Smooth muscle cell (in vitro differentiated cells): ENCODE measurements around the gene ICE2. TPM values are rescaled to one million over a fixed set of nuclear protein-coding genes. Genes with fewer than 3 reads are reported as not detected.

Experiments used
- DNase-seq: peaks from one replicate; lab custom pipeline; 2025; ENCODE audit not compliant: unreplicated experiment; lab: John Stamatoyannopoulos, UW
- H2AFZ ChIP-seq: fragments of 200-600 bp; sonication (generic); 2 replicates; pipeline ENCODE4 v1.6.0; 2016; ENCODE audit warnings: antibody characterized with exemption, low read depth, mild to moderate bottlenecking
- H3F3A ChIP-seq: fragments of 200-600 bp; sonication (generic); 2 replicates; pipeline ENCODE4 v1.6.0; 2017; ENCODE audit warnings: antibody characterized with exemption, low read depth
- H3K27ac ChIP-seq: fragments of 200-600 bp; sonication (generic); 2 replicates; pipeline ENCODE4 v1.5.1; 2016; ENCODE audit warnings: low read depth, mild to moderate bottlenecking
- H3K27me3 ChIP-seq: fragments of 200-600 bp; sonication (generic); 2 replicates; pipeline ENCODE4 v1.6.1; 2016; ENCODE audit warnings: low read depth, mild to moderate bottlenecking
- H3K36me3 ChIP-seq: fragments of 200-600 bp; sonication (generic); 2 replicates; pipeline ENCODE4 v1.5.1; 2016; ENCODE audit warnings: low read depth
- H3K4me1 ChIP-seq: fragments of 200-600 bp; sonication (generic); 2 replicates; pipeline ENCODE4 v1.5.1; 2016; ENCODE audit warnings: low read depth
- H3K4me2 ChIP-seq: fragments of 200-600 bp; sonication (generic); 2 replicates; pipeline ENCODE4 v1.6.0; 2016; ENCODE audit warnings: mild to moderate bottlenecking
- H3K4me3 ChIP-seq: fragments of 200-600 bp; sonication (generic); 2 replicates; pipeline ENCODE4 v1.5.1; 2016; ENCODE audit warnings: mild to moderate bottlenecking
- H3K79me2 ChIP-seq: fragments of 200-600 bp; sonication (generic); 2 replicates; pipeline ENCODE4 v1.6.0; 2016; ENCODE audit warnings: low read depth, mild to moderate bottlenecking
- H3K9ac ChIP-seq: fragments of 200-600 bp; sonication (generic); 2 replicates; pipeline ENCODE4 v1.6.0; 2016; ENCODE audit warnings: low read depth
- H3K9me3 ChIP-seq: fragments of 200-600 bp; sonication (generic); replicated peaks from 2 replicates; pipeline ENCODE4 v1.5.1; 2016; ENCODE audit warnings: low read depth
- H4K20me1 ChIP-seq: fragments of 200-600 bp; sonication (generic); 2 replicates; pipeline ENCODE4 v1.6.0; 2016; ENCODE audit warnings: low read depth
- CTCF ChIP-seq: fragments of 200-600 bp; sonication (generic); IDR thresholded peaks from 2 replicates; pipeline ENCODE4 v1.5.1; 2017; ENCODE audit warnings: borderline replicate concordance, mild to moderate bottlenecking, antibody characterized with exemption; ENCODE audit not compliant: insufficient read depth, poor library complexity, severe bottlenecking
- WGBS: methylation state at CpG from one replicate; pipeline ENCODE4 v1.1.7; 2016; ENCODE audit warnings: low lambda C conversion rate; 5-methylcytosine and 5-hydroxymethylcytosine counted together
- polyA plus RNA-seq: library from polyadenylated mRNA; unstranded; fragments of >200 nt; fragmentation: Nextera tagmentation; extraction: Ambion mirVana; gene quantifications from 2 replicates; pipeline ENCODE4 v1.2.1, GENCODE V29; 2016
- total RNA-seq: library from RNA; depleted of rRNA; stranded (reverse); fragments of >200 nt; gene quantifications from 2 replicates; pipeline ENCODE4 v1.2.3, GENCODE V29; 2014

The ICE2 gene
- total and polyA plus RNA-seq, 2 experiments from 2014 or later = 15.2 to 17.3 TPM

GRCh38 chr15:60457985-60458384 is 21.0 kb downstream of the ICE2 start:
- Histone ChIP-seq H3K79me2 (no peaks in the 10 kb centered on the region), H3K36me3 (no peaks in the 10 kb centered on the region), H3K27ac (no peak overlapping the region), H2AFZ (no peak overlapping the region), H3K4me2 (no peak overlapping the region), H4K20me1 (no peaks in the 10 kb centered on the region), H3K4me3 (no peak overlapping the region), H3F3A (no peaks in the 10 kb centered on the region), H3K9me3 (no peaks in the 10 kb centered on the region), H3K4me1 (no peaks in the 10 kb centered on the region), H3K27me3 (no peaks in the 10 kb centered on the region), H3K9ac (no peak overlapping the region)
- DNase-seq = no peak
- WGBS = 98% methylated on average over 3 of the region's 3 CpGs
- no peak for TF ChIP-seq CTCF

GRCh38 chr15:60454824-60455223 is 24.1 kb downstream of the ICE2 start:
- Histone ChIP-seq H4K20me1 (no peaks in the 10 kb centered on the region), H3K4me1 (no peaks in the 10 kb centered on the region), H3K4me2 (no peak overlapping the region), H3K9ac (no peak overlapping the region), H3K27me3 (no peaks in the 10 kb centered on the region), H3K79me2 (no peaks in the 10 kb centered on the region), H2AFZ (no peak overlapping the region), H3K36me3 (peaks cover 7% of the 10 kb centered on the region), H3K9me3 (no peaks in the 10 kb centered on the region), H3K4me3 (no peak overlapping the region), H3F3A (no peaks in the 10 kb centered on the region), H3K27ac (no peak overlapping the region)
- no peak for TF ChIP-seq CTCF
- 92% methylated on average over 2 of the region's 2 CpGs for WGBS
- no peak for DNase-seq

GRCh38 chr15:60448668-60449360 is 30.1 kb downstream of the ICE2 start:
- Histone ChIP-seq H3K4me2 (no peak overlapping the region), H3K27me3 (no peaks in the 10 kb centered on the region), H3K36me3 (peaks cover 7% of the 10 kb centered on the region), H3K4me1 (no peaks in the 10 kb centered on the region), H2AFZ (no peak overlapping the region), H3K27ac (no peak overlapping the region), H3K79me2 (no peaks in the 10 kb centered on the region), H3K4me3 (no peak overlapping the region), H3K9ac (no peak overlapping the region), H3F3A (no peaks in the 10 kb centered on the region), H3K9me3 (no peaks in the 10 kb centered on the region), H4K20me1 (no peaks in the 10 kb centered on the region)
- 76% methylated on average over 5 of the region's 5 CpGs for WGBS
- no peak for DNase-seq
- no peak for TF ChIP-seq CTCF
